HCT116 (cell line): Measurements from ENCODE around the gene BTBD10. TPM values are rescaled to one million over a fixed set of nuclear protein-coding genes. Genes with fewer than 3 reads are reported as not detected.

Source experiments
- ATAC-seq: fragments of 200-7000 bp; cut with Tn5 transposase; 2 replicates; pipeline ENCODE4 v1.9.1; 2020; ENCODE audit warnings: mild to moderate bottlenecking, moderate library complexity
- BruUV-seq: library from RNA; stranded (reverse); fragments of 400-500 nt; replicated peaks from 2 replicates; lab custom pipeline; 2021; lab: Mats Ljungman, UMichigan
- CTCF ChIA-PET: fragments of 300-600 bp; sonication (Branson Sonifier 250); formaldehyde crosslinking; loops from one replicate; lab custom pipeline; 2021; ENCODE audit warnings: antibody characterized with exemption; lab: Charles Lee
- POLR2A ChIA-PET: fragments of 300-600, 350-600 bp; sonication (Branson Sonifier 250); formaldehyde crosslinking; loops from one replicate; lab custom pipeline; 2021; ENCODE audit warnings: antibody characterized with exemption; lab: Charles Lee
- RAD21 ChIA-PET, 2 experiments: fragments of 300-600 bp; sonication (Branson Sonifier 250); formaldehyde crosslinking; loops; one replicate each; lab custom pipeline; 2023; ENCODE audit warnings: low total read pairs in 2 of 2; ENCODE audit not compliant: uncharacterized antibody in 2 of 2, unreplicated experiment in 2 of 2, low non-redundant PET in 1 of 2; lab: Charles Lee
- DNase-seq: peaks from one replicate; pipeline ENCODE4 v3.0.0-alpha.2; 2010; ENCODE audit warnings: low read depth, low spot score
- H2AFZ ChIP-seq: fragments of 200-600 bp; shearing (Covaris generic), sonication (generic); 2 replicates; pipeline ENCODE4 v1.6.1; 2017; ENCODE audit warnings: low read depth, mixed run types, mixed read lengths, antibody characterized with exemption, low read length; ENCODE audit not compliant: poor library complexity, severe bottlenecking
- H3K27ac ChIP-seq: 2 replicates; pipeline ENCODE4 v1.5.1; 2012; ENCODE audit warnings: low read depth, low read length
- H3K27me3 ChIP-seq: fragments of 200-600 bp; sonication (generic); 2 replicates; pipeline ENCODE4 v1.6.1; 2016; ENCODE audit warnings: mixed run types, low read length, mixed read lengths; ENCODE audit not compliant: insufficient read depth
- H3K36me3 ChIP-seq, 2 experiments: fragments of 200-500 bp in 1 of 2; fragments of 200-600 bp in 1 of 2; sonication (Bioruptor generic) in 1 of 2; sonication (generic) in 1 of 2; 2 replicates each; pipeline versions ENCODE4 v1.5.1 to v1.6.1; 2014 to 2016; ENCODE audit warnings: low read length in 2 of 2, inconsistent platforms in 1 of 2, mixed read lengths in 1 of 2, mixed run types in 1 of 2; ENCODE audit not compliant: insufficient read depth in 2 of 2, control insufficient read depth in 1 of 2
- H3K4me1 ChIP-seq, 2 experiments: fragments of 200-600 bp in 1 of 2; sonication (generic) in 1 of 2; 2 replicates each; pipeline versions ENCODE4 v1.5.1 to v1.6.1; 2012 to 2017; ENCODE audit warnings: low read length in 2 of 2, inconsistent platforms in 1 of 2, mild to moderate bottlenecking in 1 of 2, mixed read lengths in 1 of 2, mixed run types in 1 of 2, moderate library complexity in 1 of 2; ENCODE audit not compliant: insufficient read depth in 2 of 2, control insufficient read depth in 1 of 2
- H3K4me2 ChIP-seq: fragments of 200-600 bp; sonication (generic); 2 replicates; pipeline ENCODE4 v1.6.1; 2017; ENCODE audit warnings: mixed run types, low read length, mixed read lengths
- H3K4me3 ChIP-seq, 2 experiments: fragments of 200-600 bp in 1 of 2; sonication (generic) in 1 of 2; replicated peaks in 1 of 2; 2 replicates each; pipeline ENCODE4 v1.5.1; 2011 to 2016; ENCODE audit warnings: low read length in 2 of 2, control low read depth in 1 of 2, low read depth in 1 of 2, mild to moderate bottlenecking in 1 of 2, mixed read lengths in 1 of 2, mixed run types in 1 of 2
- H3K79me2 ChIP-seq: fragments of 200-600 bp; sonication (generic); 2 replicates; pipeline ENCODE4 v1.6.1; 2017; ENCODE audit warnings: mild to moderate bottlenecking, mixed run types, low read length, moderate library complexity, mixed read lengths; ENCODE audit not compliant: insufficient read depth
- H3K9ac ChIP-seq: fragments of 200-600 bp; sonication (generic); 2 replicates; pipeline ENCODE4 v1.6.1; 2016; ENCODE audit warnings: low read length, mixed read lengths
- H3K9me2 ChIP-seq: fragments of 200-600 bp; sonication (generic), shearing (Covaris generic); 2 replicates; pipeline ENCODE4 v1.6.1; 2017; ENCODE audit warnings: mixed run types, mild to moderate bottlenecking, moderate library complexity; ENCODE audit not compliant: insufficient read depth
- H3K9me3 ChIP-seq, 2 experiments: fragments of 200-500 bp in 1 of 2; fragments of 200-600 bp in 1 of 2; sonication (Bioruptor generic) in 1 of 2; sonication (generic) in 1 of 2; 2 replicates each; pipeline ENCODE4 v1.6.1; 2014 to 2017; ENCODE audit warnings: low read length in 2 of 2, mixed read lengths in 2 of 2, inconsistent platforms in 1 of 2, low read depth in 1 of 2, mild to moderate bottlenecking in 1 of 2, mixed run types in 1 of 2, moderate library complexity in 1 of 2; ENCODE audit not compliant: control insufficient read depth in 1 of 2, insufficient read depth in 1 of 2
- H4K20me1 ChIP-seq: fragments of 200-600 bp; sonication (generic), shearing (Covaris generic); 2 replicates; pipeline ENCODE4 v1.6.1; 2017; ENCODE audit warnings: mixed run types, mild to moderate bottlenecking, moderate library complexity; ENCODE audit not compliant: insufficient read depth
- CBX3 ChIP-seq: IDR thresholded peaks from 2 replicates; pipeline ENCODE4 v1.6.1; 2012; ENCODE audit warnings: low read depth
- EGR1 ChIP-seq: IDR thresholded peaks from 2 replicates; pipeline ENCODE4 v1.6.1; 2012; ENCODE audit warnings: low read depth
- MAX ChIP-seq: IDR thresholded peaks from 2 replicates; pipeline ENCODE4 v1.6.1; 2012
- POLR2AphosphoS5 ChIP-seq: IDR thresholded peaks from 2 replicates; pipeline ENCODE4 v1.6.1; 2011; ENCODE audit warnings: mild to moderate bottlenecking, low read depth, low read length, moderate library complexity
- RAD21 ChIP-seq: IDR thresholded peaks from 2 replicates; pipeline ENCODE4 v1.6.1; 2012; ENCODE audit warnings: low read depth, mild to moderate bottlenecking
- REST ChIP-seq: IDR thresholded peaks from 2 replicates; pipeline ENCODE4 v1.6.1; 2012; ENCODE audit warnings: low read depth
- SP1 ChIP-seq: IDR thresholded peaks from 2 replicates; pipeline ENCODE4 v1.6.1; 2012; ENCODE audit warnings: low read depth
- SRF ChIP-seq: IDR thresholded peaks from 2 replicates; pipeline ENCODE4 v1.6.1; 2012; ENCODE audit warnings: low read depth
- TCF7L2 ChIP-seq: IDR thresholded peaks from 2 replicates; pipeline ENCODE4 v1.7.0; 2011; ENCODE audit warnings: borderline replicate concordance, inconsistent platforms; ENCODE audit not compliant: insufficient read depth, insufficient read length; ENCODE audit errors: extremely low read depth
- YY1 ChIP-seq: IDR thresholded peaks from 2 replicates; pipeline ENCODE4 v1.6.1; 2011; ENCODE audit warnings: low read length, low read depth, moderate library complexity, mild to moderate bottlenecking; ENCODE audit not compliant: insufficient replicate concordance; ENCODE audit errors: extremely low read depth
- ZNF274 ChIP-seq: fragments of 200-500 bp; sonication (Bioruptor generic); IDR thresholded peaks from 2 replicates; pipeline ENCODE4 v1.6.1; 2014; ENCODE audit warnings: mild to moderate bottlenecking, low read depth, low read length, inconsistent platforms
- intact Hi-C: fragments of 100-400 bp; cut with micrococcal nuclease; formaldehyde crosslinking; loops from 2 replicates; pipeline ENCODE4 v1.10.0; 2022
- total RNA-seq: library from RNA; stranded (reverse); gene quantifications from one replicate; pipeline ENCODE4 v1.2.1, GENCODE V29; 2021; ENCODE audit not compliant: unreplicated experiment

The BTBD10 gene
- total RNA-seq, 1 experiment from 2014 or later = 17.0 TPM

GRCh38 chr11:13449522-13449921 is 13.5 kb downstream of the BTBD10 start:
- intact Hi-C loops = no loop called here
- Histone ChIP-seq H2AFZ (no peak overlapping the region), H3K27ac (no peak overlapping the region), H3K36me3 (no peaks in the 10 kb centered on the region), H3K9ac (no peak overlapping the region), H3K9me3 (no peaks in the 10 kb centered on the region), H3K4me3 (no peak overlapping the region), H3K4me2 (no peak overlapping the region), H3K79me2 (peaks cover 23% of the 10 kb centered on the region), H3K27me3 (no peaks in the 10 kb centered on the region), H3K4me1 (no peaks in the 10 kb centered on the region), H4K20me1 (no peaks in the 10 kb centered on the region), H3K9me2 (no peaks in the 10 kb centered on the region)
- ATAC-seq (no peak), DNase-seq (no peak)
- no peak for TF ChIP-seq SP1
- no peak for TF ChIP-seq EGR1
- TF ChIP-seq YY1 = no peak
- TF ChIP-seq RAD21 = no peak
- no peak for TF ChIP-seq POLR2AphosphoS5
- no peak for TF ChIP-seq MAX
- TF ChIP-seq SRF = no peak
- no peak for TF ChIP-seq TCF7L2
- TF ChIP-seq CBX3 = no peak
- TF ChIP-seq REST = no peak
- TF ChIP-seq ZNF274 = no peak
- RAD21 ChIA-PET = no interaction called here
- CTCF ChIA-PET = no interaction called here
- POLR2A ChIA-PET = no interaction called here
- no TSS peak for BruUV-seq
